ENCODE data around the gene NTM. TPM values are rescaled to one million over a fixed set of nuclear protein-coding genes. Genes with fewer than 3 reads are reported as not detected.
"Not testable (repeated sequence)": the region's sequence is repeated elsewhere in the genome, so short reads cannot be mapped to it uniquely, and the experiment has no call there.

NTM gene
- total RNA-seq, 1 donor from 2014 or later = 10.8 TPM

GRCh38 chr11:132284048-132284447, 913.6 kb downstream of the NTM start:
- no peak for DNase-seq

- DNase-seq = no peak
Observed at GRCh38 chr11:132284611-132285010, 914.2 kb downstream of the NTM start.

- no peak for DNase-seq
Observed at GRCh38 chr11:132285631-132286030, 915.2 kb downstream of the NTM start.

- no peak for DNase-seq
Observed at GRCh38 chr11:132286106-132286505, 915.7 kb downstream of the NTM start.

GRCh38 chr11:132288036-132288435, 917.6 kb downstream of the NTM start:
- DNase-seq = no peak

GRCh38 chr11:132289590-132290256, 919.3 kb downstream of the NTM start:
- DNase-seq = no peak

- no peak for DNase-seq
Observed at GRCh38 chr11:132293586-132293985, 923.2 kb downstream of the NTM start.

GRCh38 chr11:132296946-132297610, 926.7 kb downstream of the NTM start:
- DNase-seq = no peak

GRCh38 chr11:132298357-132298756, 927.9 kb downstream of the NTM start:
- no peak for DNase-seq

- DNase-seq = no peak
Observed at GRCh38 chr11:132300283-132300682, 929.9 kb downstream of the NTM start.

GRCh38 chr11:132301465-132301864, 931.0 kb downstream of the NTM start:
- no peak for DNase-seq

GRCh38 chr11:132301900-132302299, 931.5 kb downstream of the NTM start:
- DNase-seq = no peak

GRCh38 chr11:132307309-132308020, 937.0 kb downstream of the NTM start:
- no peak for DNase-seq

GRCh38 chr11:132310390-132311375, 940.3 kb downstream of the NTM start:
- no peak for DNase-seq

- DNase-seq = no peak
Observed at GRCh38 chr11:132311703-132312102, 941.3 kb downstream of the NTM start.

- DNase-seq = no peak
Observed at GRCh38 chr11:132312161-132312560, 941.7 kb downstream of the NTM start.

- no peak for DNase-seq
Observed at GRCh38 chr11:132312701-132313111, 942.3 kb downstream of the NTM start.

GRCh38 chr11:132314911-132315455, 944.6 kb downstream of the NTM start:
- no peak for DNase-seq

- no peak for DNase-seq
Observed at GRCh38 chr11:132315696-132316095, 945.3 kb downstream of the NTM start.

GRCh38 chr11:132318421-132319157, 948.2 kb downstream of the NTM start:
- no peak for DNase-seq

- DNase-seq = not testable (repeated sequence)
Observed at GRCh38 chr11:132319419-132319818, 949.0 kb downstream of the NTM start.

Measured in skin of body (tissue), 2 donors.